GM18508 (cell line): ENCODE measurements around the gene CDAN1.

ENCODE experiments used
- ATAC-seq: cut with Tn5 transposase; IDR thresholded peaks from one replicate; pipeline ENCODE4 v1.9.1; 2021; ENCODE audit warnings: moderate number of reproducible peaks; ENCODE audit not compliant: insufficient read depth, unreplicated experiment

The CDAN1 gene

DNA sequence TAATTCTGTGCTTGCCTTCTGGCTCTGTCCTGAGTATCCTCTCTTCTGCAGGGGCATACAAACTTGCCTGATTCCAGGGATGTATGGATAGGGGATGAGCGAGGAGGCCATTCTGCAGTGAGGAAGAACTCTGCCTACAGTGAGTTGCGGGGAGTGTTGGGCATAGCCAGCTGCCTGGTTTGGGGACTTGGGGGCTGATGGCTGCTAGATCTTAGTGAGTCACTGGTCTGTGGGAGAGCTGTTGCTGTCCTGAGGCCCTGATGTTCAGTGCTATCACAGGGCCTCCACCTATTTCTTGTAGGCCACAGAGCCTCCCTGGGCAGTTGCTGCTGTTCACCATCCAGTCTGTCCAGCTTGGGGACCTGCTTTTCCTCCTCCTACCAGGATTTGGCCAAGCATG is 20.3 kb downstream of the CDAN1 start:
- no peak for ATAC-seq

- ATAC-seq = no peak
Observed at GRCh38 chr15:42716125-42716524, 20.8 kb downstream of the CDAN1 start.

DNA sequence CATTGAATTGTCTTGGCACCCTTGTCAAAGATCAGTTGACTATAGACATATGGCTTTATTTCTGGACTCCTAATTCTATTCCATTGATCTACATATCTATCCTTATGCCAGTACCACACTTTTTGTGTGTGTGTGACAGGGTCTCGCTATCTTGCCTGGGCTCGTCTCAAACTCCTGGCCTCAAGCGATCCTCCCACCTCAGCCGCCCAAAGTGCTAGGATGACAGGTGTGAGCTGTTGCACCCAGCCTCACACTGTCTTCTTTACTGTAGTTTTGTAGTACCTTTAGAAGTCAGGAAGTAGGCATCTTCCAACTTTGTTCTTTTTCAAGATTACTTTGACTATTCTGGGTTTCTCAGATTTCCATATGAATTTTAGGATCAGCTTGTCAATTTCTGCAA is 24.3 kb downstream of the CDAN1 start:
- ATAC-seq = no peak

GRCh38 chr15:42711746-42712145 is 25.2 kb downstream of the CDAN1 start:
- ATAC-seq = no peak

GRCh38 chr15:42710662-42711061 is 26.3 kb downstream of the CDAN1 start:
- ATAC-seq = no peak

- ATAC-seq = no peak
Observed at GRCh38 chr15:42707873-42708544, 28.9 kb downstream of the CDAN1 start.

- no peak for ATAC-seq
Observed at GRCh38 chr15:42707068-42707467, 29.9 kb downstream of the CDAN1 start.

- no peak for ATAC-seq
Observed at GRCh38 chr15:42705336-42705735, 31.6 kb downstream of the CDAN1 start.

- no peak for ATAC-seq
Observed at GRCh38 chr15:42704492-42704926, 32.4 kb downstream of the CDAN1 start.

GRCh38 chr15:42696626-42697025 is 40.3 kb downstream of the CDAN1 start:
- ATAC-seq = no peak

GRCh38 chr15:42695527-42696071 is 41.3 kb downstream of the CDAN1 start:
- ATAC-seq = no peak

DNA sequence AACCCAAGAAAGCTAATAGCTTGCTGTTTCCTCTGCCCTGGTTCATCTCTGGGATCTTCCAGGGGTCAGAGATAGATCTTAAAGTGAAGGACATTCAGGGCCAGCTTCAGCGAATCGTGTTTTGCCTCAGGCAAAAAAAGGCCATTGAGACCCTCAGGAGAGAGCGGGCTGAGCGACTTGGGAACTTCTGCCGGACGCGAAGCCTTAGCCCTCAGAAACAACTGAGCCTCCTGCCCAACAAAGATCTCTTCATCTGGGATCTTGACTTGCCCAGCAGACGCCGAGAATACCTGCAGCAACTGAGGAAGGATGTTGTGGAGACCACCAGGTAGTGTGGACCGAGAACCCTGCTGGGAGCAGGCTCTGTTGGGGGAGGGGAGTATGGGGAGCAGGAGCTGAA is 42.5 kb downstream of the CDAN1 start:
- no peak for ATAC-seq

GRCh38 chr15:42693942-42694341 is 43.0 kb downstream of the CDAN1 start:
- ATAC-seq = no peak

- ATAC-seq = no peak
Observed at GRCh38 chr15:42693496-42693895, 43.4 kb downstream of the CDAN1 start.

DNA sequence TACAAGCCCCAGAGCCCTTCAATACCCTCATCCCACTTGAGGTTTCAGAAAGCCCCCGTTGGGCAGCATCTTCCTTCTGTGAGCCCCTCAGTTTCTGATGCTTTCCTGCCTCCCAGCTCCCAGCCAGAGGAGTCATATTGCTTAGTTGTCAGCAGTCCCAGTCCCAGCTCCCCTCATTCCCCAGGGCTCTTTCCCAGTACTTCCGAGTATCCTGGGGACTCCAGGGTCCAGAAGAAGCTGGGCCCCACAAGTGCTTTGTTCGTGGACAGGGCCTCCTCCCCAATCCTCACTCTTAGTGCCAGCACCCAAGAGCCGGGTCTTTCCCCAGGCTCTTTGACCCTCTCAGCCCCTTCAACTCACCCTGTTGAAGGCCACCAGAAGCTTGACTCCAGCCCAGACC is 43.9 kb downstream of the CDAN1 start:
- ATAC-seq = no peak

- no peak for ATAC-seq
Observed at GRCh38 chr15:42692536-42692935, 44.4 kb downstream of the CDAN1 start.

- ATAC-seq = no peak
Observed at GRCh38 chr15:42691770-42692169, 45.2 kb downstream of the CDAN1 start.

GRCh38 chr15:42691308-42691707 is 45.6 kb downstream of the CDAN1 start:
- ATAC-seq = no peak

DNA sequence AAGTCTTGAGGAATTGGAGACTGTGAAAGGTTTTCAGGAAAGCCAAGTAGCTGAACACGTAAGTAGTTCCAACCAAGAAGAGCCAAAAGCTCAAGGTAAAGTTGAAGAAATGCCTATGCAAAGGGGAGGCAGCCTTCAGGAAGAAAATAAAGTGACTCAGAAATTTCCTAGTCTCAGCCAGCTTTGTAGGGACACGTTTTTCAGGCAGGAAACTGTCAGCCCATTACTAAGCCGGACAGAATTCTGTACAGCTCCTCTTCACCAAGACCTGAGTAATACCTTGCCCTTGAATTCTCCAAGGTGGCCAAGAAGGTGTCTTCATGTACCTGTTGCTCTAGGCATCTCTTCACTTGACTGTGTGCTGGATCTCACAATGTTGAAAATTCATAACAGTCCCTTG is 48.6 kb downstream of the CDAN1 start:
- ATAC-seq = no peak

DNA sequence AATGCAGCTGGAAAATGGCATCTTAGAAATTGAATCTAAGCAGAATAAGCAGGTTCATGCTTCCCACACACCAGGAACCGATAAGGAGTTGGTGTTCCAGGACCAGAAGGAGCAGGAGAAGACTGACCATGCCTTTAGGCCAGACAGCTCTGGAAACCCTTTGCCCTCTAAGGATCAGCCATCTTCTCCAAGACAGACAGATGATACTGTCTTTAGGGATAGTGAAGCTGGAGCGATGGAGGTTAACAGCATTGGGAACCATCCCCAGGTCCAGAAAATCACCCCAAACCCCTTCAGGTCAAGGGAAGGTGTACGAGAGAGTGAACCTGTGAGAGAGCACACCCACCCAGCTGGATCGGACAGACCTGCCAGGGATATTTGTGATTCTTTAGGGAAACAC is 49.2 kb downstream of the CDAN1 start:
- no peak for ATAC-seq

- no peak for ATAC-seq
Observed at GRCh38 chr15:42686281-42686680, 50.6 kb downstream of the CDAN1 start.

DNA sequence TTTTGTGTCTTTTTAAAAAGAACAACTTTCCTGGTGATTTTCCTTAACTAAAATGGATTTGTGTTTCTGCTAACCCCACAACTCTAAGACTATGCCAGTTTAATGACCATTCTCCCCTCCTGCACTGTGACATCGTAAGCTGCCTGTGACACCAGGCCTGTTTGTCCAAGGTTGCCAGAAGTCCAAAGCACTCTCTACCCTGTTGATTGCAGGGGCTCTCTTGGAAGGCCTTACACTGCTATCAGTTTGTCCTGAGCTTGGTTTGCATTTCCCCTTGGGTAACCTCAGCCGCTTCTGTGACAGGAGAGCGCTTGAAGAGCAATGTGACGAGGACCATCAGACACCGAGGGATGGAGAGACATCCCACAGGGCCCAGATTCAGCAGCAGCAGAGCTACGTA is 55.8 kb downstream of the CDAN1 start:
- ATAC-seq = no peak
